ENCODE measurements around the gene CBR4.
"Not testable (repeated sequence)": the region's sequence is repeated elsewhere in the genome, so short reads cannot be mapped to it uniquely, and the experiment has no call there.

Gene CBR4

DNA sequence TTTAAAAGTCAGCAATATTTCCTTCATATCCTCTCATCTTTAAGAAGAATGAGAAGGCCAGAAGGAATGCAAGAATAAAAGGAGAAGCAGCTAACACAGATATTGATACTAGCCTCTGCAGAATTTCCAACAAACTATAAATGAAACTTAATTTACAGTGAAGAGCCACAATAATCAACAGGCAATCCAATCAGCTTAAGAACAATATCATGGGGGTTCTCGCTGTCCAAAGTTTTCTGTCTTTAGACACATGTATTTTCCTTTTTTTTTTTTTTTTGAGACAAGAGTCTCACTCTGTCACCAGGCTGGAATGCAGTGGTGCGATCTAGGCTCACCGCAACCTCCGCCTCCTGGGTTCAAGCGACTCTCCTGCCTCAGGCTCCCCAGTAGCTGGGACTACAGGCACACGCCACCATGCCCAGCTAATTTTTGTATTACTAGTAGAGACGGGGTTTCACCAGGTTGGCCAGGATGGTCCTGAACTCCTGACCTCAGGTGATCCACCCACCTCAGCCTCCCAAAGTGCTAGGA, 17.0 kb downstream of the CBR4 start:
- not testable (repeated sequence) for DNase-seq

DNA sequence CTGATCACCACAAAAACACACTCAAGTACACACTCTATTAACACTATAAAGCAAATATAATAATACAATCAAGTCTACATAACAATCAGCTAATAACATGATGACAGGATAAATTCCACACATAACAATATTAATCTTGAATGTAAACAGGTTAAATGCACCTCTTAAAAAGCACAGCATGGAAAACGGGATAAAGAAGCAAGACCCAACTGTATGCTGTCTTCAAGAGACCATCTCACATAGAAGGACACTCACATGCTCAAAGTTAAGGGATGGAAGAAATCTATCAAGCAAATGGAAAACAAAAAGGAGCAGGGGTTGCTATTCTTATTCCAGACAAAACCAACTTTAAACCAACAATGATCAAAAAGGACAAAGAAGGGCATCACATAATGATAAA, 28.1 kb downstream of the CBR4 start:
- DNase-seq, result no peak

DNA sequence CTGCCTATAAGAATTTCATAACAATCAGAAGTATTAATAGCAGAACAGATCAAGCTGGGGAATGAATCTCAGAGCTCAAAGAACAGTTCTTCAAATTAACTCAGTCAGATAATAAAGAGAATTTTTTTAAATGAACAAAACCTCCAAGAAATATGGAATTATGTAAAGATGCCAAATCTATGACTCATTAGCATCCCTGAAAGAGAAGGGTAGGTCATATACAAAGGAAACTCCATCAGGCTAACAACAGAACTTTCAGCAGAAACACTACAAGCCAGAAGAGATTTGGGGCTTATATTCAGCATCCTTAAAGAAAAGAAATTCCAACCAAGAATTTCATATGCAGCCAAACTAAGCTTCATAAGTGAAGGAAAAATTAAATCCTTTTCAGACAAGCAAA, 28.6 kb downstream of the CBR4 start:
- no peak for DNase-seq

DNA sequence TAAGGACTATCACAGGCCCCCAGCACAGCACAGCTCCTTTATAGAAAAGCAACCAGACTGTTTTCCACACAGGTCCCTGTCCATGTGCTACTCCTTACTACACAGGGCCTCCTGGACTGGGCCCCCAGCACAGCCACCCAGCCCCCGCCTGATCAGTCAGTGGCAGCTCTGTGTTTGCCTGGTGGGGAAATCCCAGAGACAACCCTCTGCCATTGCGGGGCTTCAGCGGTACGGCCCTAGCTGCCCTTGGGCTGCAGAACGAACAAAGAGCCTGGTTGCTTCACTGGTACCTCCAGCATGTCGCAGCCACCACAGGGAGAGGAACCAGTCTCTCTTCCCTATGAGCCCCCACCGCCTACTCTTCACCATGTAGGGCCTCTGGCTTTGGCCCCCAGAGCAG, 30.7 kb downstream of the CBR4 start:
- no peak for DNase-seq

DNA sequence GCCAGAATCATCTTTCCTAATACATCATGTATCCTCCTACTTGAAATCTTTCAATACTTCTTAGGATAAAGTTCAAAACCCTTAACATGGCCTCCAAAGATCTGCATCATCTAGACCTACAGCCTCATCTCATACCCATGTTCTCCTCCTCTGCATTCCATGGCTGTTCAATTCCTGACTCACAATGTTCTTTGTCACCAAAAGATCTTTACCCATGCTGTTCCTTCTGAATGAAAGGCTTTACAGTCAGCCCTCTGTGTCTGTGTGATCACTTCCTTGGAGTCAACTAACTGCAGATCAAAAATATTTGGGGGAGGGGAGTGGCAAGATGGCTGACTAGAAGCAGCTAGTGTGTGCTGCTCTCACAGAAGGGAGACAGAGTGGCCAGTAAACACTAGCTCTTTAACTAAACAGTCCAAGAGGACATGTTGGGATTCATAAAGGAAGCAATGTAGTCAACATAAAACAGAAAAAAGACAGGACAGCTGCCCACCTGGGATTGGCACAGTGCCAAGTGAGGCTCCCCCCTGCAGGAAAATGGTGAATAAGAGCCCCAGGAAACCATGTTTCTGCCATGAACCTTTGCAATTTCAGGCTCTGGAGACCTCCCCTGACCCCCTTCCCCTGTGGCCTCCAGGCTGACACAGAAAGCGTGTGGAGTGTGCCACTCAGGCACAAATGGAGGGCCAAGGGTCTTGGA, 31.9 kb downstream of the CBR4 start:
- DNase-seq, result no peak

DNA sequence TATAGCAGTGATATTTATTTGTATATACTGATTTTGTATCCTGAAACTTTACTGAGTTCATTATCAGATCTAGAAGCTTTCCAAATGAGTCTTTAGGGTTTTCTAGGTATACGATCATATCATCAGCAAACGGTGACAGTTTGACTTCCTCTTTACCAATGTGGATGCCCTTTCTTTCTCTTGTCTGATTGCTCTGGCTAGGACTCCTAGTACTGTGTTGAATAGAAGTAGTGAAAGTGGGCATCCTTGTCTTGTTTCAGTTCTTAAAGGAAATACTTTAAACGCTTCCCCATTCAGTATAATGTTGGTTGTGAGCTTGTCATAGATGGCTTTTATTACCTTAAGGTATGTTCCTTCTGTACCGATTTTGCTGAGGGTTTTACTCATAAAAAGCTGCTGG, 37.5 kb downstream of the CBR4 start:
- DNase-seq, result no peak

DNA sequence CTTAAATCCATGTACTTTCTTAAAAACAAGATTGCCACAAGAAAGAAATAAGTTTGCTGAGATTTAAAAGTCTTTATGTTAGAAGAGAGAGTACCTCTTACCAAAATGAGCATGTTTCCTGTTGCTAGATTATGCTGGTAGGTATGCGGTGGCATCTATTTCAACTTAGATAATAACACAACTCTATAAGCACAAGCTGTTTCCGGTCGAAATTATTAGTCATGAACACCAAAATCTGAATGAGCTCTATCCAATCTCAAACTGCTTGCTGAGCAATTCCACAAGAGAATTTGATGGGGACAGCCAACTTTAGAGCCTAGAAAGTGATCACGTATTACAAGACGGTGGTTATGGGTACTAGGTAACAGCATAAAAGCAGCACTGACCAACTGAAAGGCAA, 49.3 kb downstream of the CBR4 start:
- DNase-seq, result no peak

DNA sequence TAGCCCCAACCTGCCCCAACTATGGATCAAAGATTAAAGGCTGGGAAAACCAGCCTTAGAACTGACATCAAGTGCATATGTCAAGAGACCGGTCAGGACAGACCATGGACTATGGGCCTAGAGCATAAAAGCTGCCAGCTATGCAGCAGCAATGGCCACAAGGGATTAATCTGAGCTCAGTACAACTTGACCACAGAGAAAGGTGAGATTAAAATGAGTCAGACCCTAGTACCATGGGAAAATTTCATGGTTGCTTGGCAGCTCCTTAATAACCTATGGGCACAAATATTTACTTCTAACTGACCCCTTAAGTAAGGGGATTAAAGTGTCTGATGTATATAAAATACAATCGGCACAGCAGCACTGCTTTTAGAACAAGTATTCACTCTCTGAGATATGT, 54.4 kb downstream of the CBR4 start:
- DNase-seq, result no peak

DNA sequence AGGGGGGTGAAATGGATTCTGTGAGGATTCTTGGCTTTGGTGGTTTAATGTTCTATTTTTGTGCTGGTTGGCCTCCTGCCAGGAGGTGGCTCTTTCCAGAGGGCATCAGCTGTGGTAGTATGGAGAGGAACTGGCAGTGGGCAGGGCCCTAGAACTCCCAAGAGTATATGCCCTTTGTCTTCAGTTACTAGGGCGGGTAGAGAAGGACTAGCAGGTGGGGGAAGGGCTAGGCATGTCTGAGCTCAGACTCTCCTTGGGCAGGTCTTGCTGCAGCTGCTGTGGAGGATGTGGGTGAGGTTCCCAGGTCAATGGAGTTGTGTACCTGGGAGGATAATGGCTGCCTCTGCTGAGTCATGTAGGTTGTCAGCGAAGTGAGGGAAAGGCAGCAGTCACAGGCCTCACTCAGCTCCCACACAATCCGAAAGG, 57.2 kb downstream of the CBR4 start:
- not testable (repeated sequence) for DNase-seq

DNA sequence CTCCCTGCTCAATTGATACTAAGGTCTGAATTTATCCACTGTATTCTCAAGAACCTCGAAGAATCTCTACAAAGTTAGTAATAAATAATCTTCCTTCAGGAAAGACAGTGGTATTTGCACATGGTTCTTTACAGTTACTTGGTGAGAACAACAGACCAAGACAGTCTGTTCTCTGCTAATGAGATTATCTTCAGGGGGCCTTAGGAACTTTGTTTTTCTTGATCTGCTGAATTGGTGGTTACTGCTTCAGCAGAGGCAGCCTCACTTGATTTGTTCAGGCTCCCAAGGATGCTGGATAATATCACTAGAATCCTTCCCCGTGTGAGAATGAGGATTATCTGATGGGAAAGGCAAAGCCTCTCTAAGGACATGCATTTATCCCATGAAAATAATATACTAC, 64.8 kb downstream of the CBR4 start:
- no peak for DNase-seq

DNA sequence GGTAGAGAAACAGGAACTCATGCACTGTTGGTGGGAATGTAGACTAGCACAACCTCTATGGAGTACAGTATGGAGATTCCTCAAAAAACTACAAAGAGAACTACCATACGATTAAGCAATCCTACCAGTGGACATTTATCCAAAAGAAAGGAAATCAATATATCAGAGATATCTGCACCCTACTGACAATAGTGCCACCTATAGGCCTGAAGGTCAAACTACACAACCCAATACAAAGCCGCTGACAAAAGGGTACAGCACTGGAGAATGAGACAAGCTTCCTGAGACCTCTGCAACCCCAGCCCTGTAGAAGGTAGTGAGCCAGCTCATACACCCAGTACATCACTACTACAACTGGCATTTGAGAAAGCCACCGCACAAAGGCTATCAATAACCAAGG, 67.1 kb downstream of the CBR4 start:
- DNase-seq, result no peak

Data from eye (tissue), 1 donor.